Large intestine (tissue), 12 donors: ENCODE measurements around the gene AWAT2. TPM values are rescaled to one million over a fixed set of nuclear protein-coding genes. Genes with fewer than 3 reads are reported as not detected.

Experiments used
- DNase-seq, 2 donors: peaks; one replicate each; pipeline versions ENCODE4 v3.0.0 to v3.0.0-alpha.2; 2013
- H3K27ac ChIP-seq: one replicate; pipeline ENCODE4 v1.5.1; 2013; ENCODE audit warnings: low read length
- H3K27me3 ChIP-seq: 2 replicates; pipeline ENCODE4 v1.6.1; 2013; ENCODE audit warnings: low read length; ENCODE audit not compliant: control insufficient read depth, insufficient read depth
- H3K36me3 ChIP-seq: 2 replicates; pipeline ENCODE4 v1.6.1; 2013; ENCODE audit warnings: low read length; ENCODE audit not compliant: control insufficient read depth, insufficient read depth
- H3K4me1 ChIP-seq: one replicate; pipeline ENCODE4 v1.6.1; 2013; ENCODE audit warnings: low read length; ENCODE audit not compliant: control insufficient read depth, insufficient read depth
- H3K4me3 ChIP-seq: one replicate; pipeline ENCODE4 v1.5.1; 2013; ENCODE audit warnings: low read length
- H3K9me3 ChIP-seq: one replicate; pipeline ENCODE4 v1.6.1; 2013; ENCODE audit warnings: mild to moderate bottlenecking, low read depth, low read length, moderate library complexity; ENCODE audit not compliant: control insufficient read depth
- WGBS: methylation state at CpG from one replicate; pipeline ENCODE4 v1.1.5; 2013; ENCODE audit warnings: low lambda C conversion rate; ENCODE audit not compliant: insufficient coverage; 5-methylcytosine and 5-hydroxymethylcytosine counted together
- long read RNA-seq, 11 donors: transcript quantifications; one replicate each; lab custom pipeline, GENCODE V29; 2026
- polyA plus RNA-seq: library from polyadenylated mRNA; unstranded; fragments of 120-200 nt; gene quantifications from one replicate; pipeline ENCODE4 v1.2.1, GENCODE V29; 2013

AWAT2 gene
- polyA plus RNA-seq = not detected
- long read RNA-seq, donor 1 = 0 reads
- long read RNA-seq, donor 2 = 0 reads
- long read RNA-seq, donor 3 = 0 reads
- long read RNA-seq, donor 4 = 0 reads
- long read RNA-seq, donor 5 = 0 reads
- long read RNA-seq, donor 6 = 0 reads
- long read RNA-seq, donor 7 = 0 reads
- long read RNA-seq, donor 8 = 0 reads
- long read RNA-seq, donor 9 = 0 reads
- long read RNA-seq, donor 10 = 0 reads
- long read RNA-seq, donor 11 = 0 reads

DNA sequence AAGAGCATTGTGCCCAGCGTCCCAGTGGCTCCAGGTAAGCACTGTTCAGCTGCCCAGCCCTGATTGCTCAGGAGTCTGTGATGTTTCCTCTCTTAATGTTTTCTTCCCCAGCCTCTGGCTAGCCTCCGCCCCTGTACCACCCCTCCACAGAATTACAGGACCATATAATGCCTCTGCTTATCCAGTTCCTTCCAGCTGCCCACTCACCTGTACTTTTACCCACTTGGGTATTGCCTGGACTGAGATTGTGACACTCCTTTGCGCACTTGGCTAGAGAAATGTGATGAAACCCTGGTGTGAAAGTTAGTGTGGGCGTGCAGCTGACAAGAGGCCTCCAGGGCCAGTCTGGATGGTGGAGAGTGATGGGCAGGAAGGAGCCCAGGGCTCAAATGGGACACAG, at the start of gene AWAT2:
TSS of gene AWAT2 (minus strand) at position 14 of the 400 bp plus-strand sequence. CDS start at position 8, 6 bp downstream.
- no CpG with 5 or more reads among the region's 4 CpGs for WGBS

GRCh38 chrX:70096052-70096451, 46.3 kb upstream of the AWAT2 start:
- no peaks in the 10 kb centered on the region for H3K27me3 ChIP-seq
- no CpG with 5 or more reads among the region's 2 CpGs for WGBS
- DNase-seq = peak; percentile 3 to 6

More for the DNA sequence above, at the start of gene AWAT2:
- H3K4me3 ChIP-seq = no peak within 1 kb of the TSS
- no peak within 1 kb of the TSS for H3K27ac ChIP-seq
- H3K4me1 ChIP-seq = no peaks in the 10 kb centered on the region
- H3K9me3 ChIP-seq = no peaks in the 10 kb centered on the region
- no peaks in the 10 kb centered on the region for H3K36me3 ChIP-seq
- DNase-seq = no peak
- no peaks in the 10 kb centered on the region for H3K27me3 ChIP-seq

GRCh38 chrX:70092247-70092646, 42.5 kb upstream of the AWAT2 start:
- Histone ChIP-seq H3K27me3 (no peaks in the 10 kb centered on the region), H3K36me3 (no peaks in the 10 kb centered on the region), H3K27ac (no peak overlapping the region), H3K9me3 (no peaks in the 10 kb centered on the region), H3K4me3 (no peak overlapping the region), H3K4me1 (no peaks in the 10 kb centered on the region)
- no CpG with 5 or more reads among the region's 4 CpGs for WGBS
- no peak for DNase-seq

More at GRCh38 chrX:70096052-70096451, 46.3 kb upstream of the AWAT2 start:
- Histone ChIP-seq H3K4me3 (no peak overlapping the region), H3K4me1 (no peaks in the 10 kb centered on the region), H3K27ac (no peak overlapping the region), H3K36me3 (no peaks in the 10 kb centered on the region), H3K9me3 (no peaks in the 10 kb centered on the region)

- Histone ChIP-seq H3K9me3 (no peaks in the 10 kb centered on the region), H3K4me3 (no peak overlapping the region), H3K27me3 (no peaks in the 10 kb centered on the region), H3K4me1 (no peaks in the 10 kb centered on the region), H3K36me3 (no peaks in the 10 kb centered on the region), H3K27ac (no peak overlapping the region)
- no peak for DNase-seq
- no CpG with 5 or more reads among the region's 1 CpG for WGBS
Observed at GRCh38 chrX:70089604-70090297, 40.0 kb upstream of the AWAT2 start.

GRCh38 chrX:70088751-70089150, 39.0 kb upstream of the AWAT2 start:
- no peak overlapping the region for H3K4me3 ChIP-seq
- no peak overlapping the region for H3K27ac ChIP-seq

DNA sequence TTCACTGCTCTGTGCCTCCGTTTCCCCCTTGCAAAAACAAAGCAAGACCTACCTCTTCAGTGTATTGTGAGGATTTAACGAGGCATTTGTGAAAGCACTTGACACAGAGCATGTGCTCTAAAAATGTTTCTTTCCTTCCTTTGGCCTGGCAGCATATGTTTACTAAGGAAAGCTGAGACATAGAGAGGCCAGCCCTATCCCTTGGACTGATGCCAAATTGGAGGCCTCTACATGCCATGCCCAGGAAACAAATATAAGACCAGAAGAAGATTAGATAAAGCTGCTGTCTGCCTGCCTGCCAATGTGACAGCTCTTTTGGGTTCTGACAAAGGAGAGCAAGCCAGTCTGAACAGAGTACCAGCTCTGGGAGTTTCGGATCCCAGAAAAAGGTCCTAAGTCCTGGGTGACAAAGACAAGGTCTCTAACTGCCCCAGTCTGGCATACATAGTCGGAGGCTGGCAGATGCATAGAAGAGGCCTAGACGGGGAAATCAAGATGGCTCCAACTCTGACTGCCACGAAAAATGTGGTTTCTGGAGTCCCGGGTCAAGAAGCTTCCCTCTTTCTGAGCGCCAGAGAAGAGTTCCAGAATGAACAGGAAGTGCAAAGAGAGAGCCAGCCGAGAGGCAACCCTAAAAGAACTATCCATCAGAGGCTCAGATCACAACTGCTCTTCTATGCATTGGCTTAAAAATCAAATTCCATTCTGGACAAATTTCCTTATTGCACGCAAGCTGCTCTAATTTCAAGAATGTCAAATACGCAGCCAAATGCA, 38.3 kb upstream of the AWAT2 start:
- H3K36me3 ChIP-seq = no peaks in the 10 kb centered on the region
- peak; percentile 23 to 59 for DNase-seq
- H3K4me1 ChIP-seq = no peaks in the 10 kb centered on the region
- H3K27me3 ChIP-seq = no peaks in the 10 kb centered on the region
- no peaks in the 10 kb centered on the region for H3K9me3 ChIP-seq
- H3K27ac ChIP-seq = no peak overlapping the region
- H3K4me3 ChIP-seq = no peak overlapping the region
- no CpG with 5 or more reads among the region's 11 CpGs for WGBS

More at GRCh38 chrX:70088751-70089150, 39.0 kb upstream of the AWAT2 start:
- H3K4me1 ChIP-seq = no peaks in the 10 kb centered on the region
- H3K27me3 ChIP-seq = no peaks in the 10 kb centered on the region
- DNase-seq = no peak
- no peaks in the 10 kb centered on the region for H3K9me3 ChIP-seq
- no peaks in the 10 kb centered on the region for H3K36me3 ChIP-seq

DNA sequence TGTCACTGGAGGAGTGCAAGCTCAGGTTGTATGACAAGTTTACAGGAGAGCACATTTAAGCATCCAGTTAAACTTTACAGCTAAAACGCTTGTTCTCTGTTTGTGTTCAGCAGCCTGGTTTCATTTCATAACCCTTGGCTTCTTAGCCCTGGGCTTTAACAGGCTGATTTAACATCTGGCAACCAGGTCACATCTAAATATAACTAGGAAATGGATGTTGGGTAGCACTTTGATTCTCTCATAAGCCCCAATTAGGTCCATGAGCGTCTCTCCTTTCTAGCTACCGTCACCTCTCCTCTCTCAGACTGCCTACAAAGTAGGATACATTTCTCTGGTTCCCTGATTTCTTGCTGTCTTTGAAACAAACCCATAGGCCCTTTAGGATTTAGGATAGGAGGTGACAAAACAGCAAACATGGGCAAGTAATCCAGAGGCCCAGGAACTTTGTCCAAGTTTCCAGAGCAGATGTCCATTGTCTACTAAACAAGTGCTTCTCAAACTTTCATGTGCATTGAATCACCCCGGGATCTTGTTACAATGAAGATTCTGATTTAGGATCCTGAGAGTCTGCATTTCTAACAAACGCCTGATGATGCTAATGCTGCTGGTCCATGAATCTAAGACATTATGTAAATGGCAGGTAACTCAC, 35.0 kb upstream of the AWAT2 start:
- Histone ChIP-seq H3K27ac (no peak overlapping the region), H3K4me3 (no peak overlapping the region), H3K9me3 (no peaks in the 10 kb centered on the region), H3K4me1 (no peaks in the 10 kb centered on the region), H3K27me3 (no peaks in the 10 kb centered on the region), H3K36me3 (no peaks in the 10 kb centered on the region)
- DNase-seq = no peak
- no CpG with 5 or more reads among the region's 5 CpGs for WGBS

GRCh38 chrX:70082723-70083122, 33.0 kb upstream of the AWAT2 start:
- H3K27ac ChIP-seq = no peak overlapping the region
- H3K9me3 ChIP-seq = no peaks in the 10 kb centered on the region
- H3K4me1 ChIP-seq = no peaks in the 10 kb centered on the region
- DNase-seq = no peak
- H3K4me3 ChIP-seq = no peak overlapping the region
- H3K36me3 ChIP-seq = no peaks in the 10 kb centered on the region
- WGBS = 100% methylated on average over 1 of the region's 4 CpGs
- no peaks in the 10 kb centered on the region for H3K27me3 ChIP-seq

DNA sequence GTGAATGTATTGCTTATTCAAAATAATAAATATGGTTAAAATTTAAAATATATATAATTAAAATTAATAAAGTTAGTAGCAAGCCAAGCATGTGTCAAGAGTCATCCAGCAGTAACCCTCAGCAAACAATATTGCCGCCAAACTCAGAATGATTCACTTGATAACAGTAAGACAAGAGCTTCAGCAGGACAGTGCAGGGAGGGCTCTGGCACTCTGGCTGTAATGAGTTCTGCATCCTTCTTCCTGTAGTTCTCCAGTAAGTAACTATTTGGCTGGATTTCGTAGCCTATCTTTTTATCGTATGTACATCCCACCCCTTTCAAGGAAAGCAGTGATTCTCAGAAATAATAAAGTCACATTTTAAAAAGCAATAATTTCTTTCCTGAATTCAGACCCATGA, 30.1 kb upstream of the AWAT2 start:
- Histone ChIP-seq H3K27ac (no peak overlapping the region), H3K36me3 (no peaks in the 10 kb centered on the region), H3K27me3 (no peaks in the 10 kb centered on the region), H3K4me1 (no peaks in the 10 kb centered on the region), H3K9me3 (no peaks in the 10 kb centered on the region), H3K4me3 (no peak overlapping the region)
- DNase-seq = no peak
- no CpG with 5 or more reads among the region's 3 CpGs for WGBS

GRCh38 chrX:70079297-70079696, 29.6 kb upstream of the AWAT2 start:
- Histone ChIP-seq H3K4me1 (no peaks in the 10 kb centered on the region), H3K4me3 (no peak overlapping the region), H3K36me3 (no peaks in the 10 kb centered on the region), H3K27me3 (no peaks in the 10 kb centered on the region), H3K27ac (no peak overlapping the region), H3K9me3 (no peaks in the 10 kb centered on the region)
- no peak for DNase-seq
- no CpG with 5 or more reads among the region's 5 CpGs for WGBS
